Fibroblast of lung (primary cell): ENCODE data around the gene NSMF. TPM values are rescaled to one million over a fixed set of nuclear protein-coding genes. Genes with fewer than 3 reads are reported as not detected.

Experiments
- DNase-seq, 2 donors: peaks; one replicate each; pipeline versions ENCODE4 v3.0.0 to v3.0.0-alpha.2; 2010; ENCODE audit warnings: low read depth in 2 of 2
- H2AFZ ChIP-seq: 2 replicates; pipeline ENCODE4 v1.5.1; 2012; ENCODE audit warnings: low read length, control low read depth, inconsistent platforms
- H3K27ac ChIP-seq: 2 replicates; pipeline ENCODE4 v1.5.1; 2011; ENCODE audit warnings: low read length, control low read depth; ENCODE audit not compliant: insufficient read depth
- H3K27me3 ChIP-seq: 2 replicates; pipeline ENCODE4 v1.5.1; 2011; ENCODE audit warnings: mild to moderate bottlenecking, low read length; ENCODE audit not compliant: control insufficient read depth, insufficient read depth
- H3K36me3 ChIP-seq: 2 replicates; pipeline ENCODE4 v1.5.1; 2011; ENCODE audit warnings: low read length; ENCODE audit not compliant: control insufficient read depth, insufficient read depth
- H3K4me1 ChIP-seq: 2 replicates; pipeline ENCODE4 v1.5.1; 2011; ENCODE audit warnings: low read length; ENCODE audit not compliant: control insufficient read depth, insufficient read depth; ENCODE audit errors: extremely low read depth
- H3K4me2 ChIP-seq: 2 replicates; pipeline ENCODE4 v1.5.1; 2011; ENCODE audit warnings: low read length, control low read depth; ENCODE audit not compliant: insufficient read depth; ENCODE audit errors: extremely low read depth
- H3K4me3 ChIP-seq, 4 experiments: fragments of 200-600 bp in 1 of 4; sonication (generic) in 1 of 4; replicated peaks in 1 of 4; 2 replicates each; pipeline ENCODE4 v1.5.1; 2011 to 2016; ENCODE audit warnings: low read length in 4 of 4, low read depth in 3 of 4, mild to moderate bottlenecking in 3 of 4, control low read depth in 2 of 4, inconsistent platforms in 1 of 4, mixed read lengths in 1 of 4; ENCODE audit not compliant: insufficient read depth in 1 of 4; ENCODE audit errors: control extremely low read depth in 1 of 4
- H3K79me2 ChIP-seq: 2 replicates; pipeline ENCODE4 v1.5.1; 2012; ENCODE audit warnings: mild to moderate bottlenecking, low read length, inconsistent platforms; ENCODE audit not compliant: control insufficient read depth, insufficient read depth
- H3K9ac ChIP-seq: 2 replicates; pipeline ENCODE4 v1.5.1; 2011; ENCODE audit warnings: mild to moderate bottlenecking, low read length, control low read depth; ENCODE audit not compliant: insufficient read depth
- H3K9me3 ChIP-seq: 2 replicates; pipeline ENCODE4 v1.5.1; 2012; ENCODE audit warnings: low read depth, low read length; ENCODE audit not compliant: control insufficient read depth, insufficient read depth
- H4K20me1 ChIP-seq: 2 replicates; pipeline ENCODE4 v1.5.1; 2011; ENCODE audit warnings: low read length; ENCODE audit not compliant: control insufficient read depth, insufficient read depth; ENCODE audit errors: extremely low read depth
- EZH2 ChIP-seq: IDR thresholded peaks from 2 replicates; pipeline ENCODE4 v1.5.1; 2012; ENCODE audit warnings: low read length, control low read depth, mild to moderate bottlenecking; ENCODE audit errors: missing control alignments
- polyA plus RNA-seq, 2 donors: library from polyadenylated mRNA; depleted of rRNA in 1 of 2; stranded (reverse) in 1 of 2; unstranded in 1 of 2; fragments of >200 nt; gene quantifications; 2 replicates each; pipeline ENCODE4 v1.2.1, GENCODE V29; 2011 to 2012; ENCODE audit warnings: missing spikeins in 1 of 2
- total RNA-seq: library from RNA; depleted of rRNA; stranded (reverse); fragments of >200 nt; gene quantifications from 2 replicates; pipeline ENCODE4 v1.2.1, GENCODE V29; 2014
- TF ChIP-seq, protein P1 (sequence below), 2 donors: IDR thresholded peaks in 1 of 2; conservative IDR thresholded peaks in 1 of 2; 1 replicate in 1 of 2; 2 replicates in 1 of 2; pipeline ENCODE4 v1.5.1; 2011 to 2012; ENCODE audit warnings: low read length in 2 of 2, control low read depth in 1 of 2, inconsistent platforms in 1 of 2, low read depth in 1 of 2, mild to moderate bottlenecking in 1 of 2

The NSMF gene
- total and polyA plus RNA-seq, 2 donors (not counting 1 experiment from before 2014, with no cell fraction given): 13.4 to 15.0 TPM

DNA sequence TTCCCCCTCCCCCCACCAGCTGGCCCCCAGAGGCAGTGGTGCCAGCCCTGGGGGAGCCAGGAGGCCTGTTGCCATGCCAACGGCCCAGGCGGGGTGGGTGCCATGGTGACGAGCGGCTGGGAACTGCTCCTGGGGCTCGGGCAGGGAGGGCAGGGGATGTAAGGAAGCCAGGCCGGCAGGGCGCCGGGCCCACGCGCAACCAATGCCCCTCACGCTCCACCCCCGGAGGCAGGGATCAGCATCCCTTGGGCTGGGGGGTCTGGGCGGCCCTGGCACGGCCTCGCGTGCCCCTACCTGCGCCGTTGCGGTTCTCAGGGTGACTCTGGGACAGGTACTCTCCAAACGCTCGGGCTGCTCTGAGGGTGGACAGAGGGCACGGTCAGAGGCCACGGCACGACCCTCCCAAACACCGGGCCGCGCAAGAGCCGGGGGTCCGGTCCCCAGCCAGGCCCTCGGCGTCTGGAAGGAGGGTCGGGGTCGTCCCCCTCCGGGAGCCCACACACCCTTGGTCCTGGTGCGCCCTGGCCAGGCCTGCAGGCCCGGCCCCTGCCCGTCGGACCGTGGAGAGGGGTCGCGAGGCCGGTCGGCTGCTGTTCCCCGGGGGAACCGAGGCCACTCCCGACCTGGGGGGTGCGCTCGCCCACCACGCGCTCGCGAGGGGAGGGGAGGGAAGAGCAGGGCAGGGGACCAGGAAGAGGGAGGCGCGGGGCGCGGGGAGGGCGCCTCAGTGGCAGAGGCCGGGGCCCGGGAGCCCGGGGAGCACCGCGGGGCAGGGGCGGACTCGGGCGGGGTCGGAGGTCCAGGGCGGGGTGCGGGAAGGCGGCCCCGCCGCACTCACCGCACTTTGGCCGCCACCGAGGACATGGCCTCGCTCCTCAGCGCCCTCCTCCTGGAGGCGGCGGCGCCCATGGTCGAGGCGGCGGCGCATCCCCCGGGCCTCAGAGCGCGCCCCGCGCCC, 661 bp downstream of the NSMF start:
- H4K20me1 ChIP-seq: no peaks in the 10 kb centered on the region
- no peaks in the 10 kb centered on the region for H3K9me3 ChIP-seq
- TF ChIP-seq, protein P1, sequence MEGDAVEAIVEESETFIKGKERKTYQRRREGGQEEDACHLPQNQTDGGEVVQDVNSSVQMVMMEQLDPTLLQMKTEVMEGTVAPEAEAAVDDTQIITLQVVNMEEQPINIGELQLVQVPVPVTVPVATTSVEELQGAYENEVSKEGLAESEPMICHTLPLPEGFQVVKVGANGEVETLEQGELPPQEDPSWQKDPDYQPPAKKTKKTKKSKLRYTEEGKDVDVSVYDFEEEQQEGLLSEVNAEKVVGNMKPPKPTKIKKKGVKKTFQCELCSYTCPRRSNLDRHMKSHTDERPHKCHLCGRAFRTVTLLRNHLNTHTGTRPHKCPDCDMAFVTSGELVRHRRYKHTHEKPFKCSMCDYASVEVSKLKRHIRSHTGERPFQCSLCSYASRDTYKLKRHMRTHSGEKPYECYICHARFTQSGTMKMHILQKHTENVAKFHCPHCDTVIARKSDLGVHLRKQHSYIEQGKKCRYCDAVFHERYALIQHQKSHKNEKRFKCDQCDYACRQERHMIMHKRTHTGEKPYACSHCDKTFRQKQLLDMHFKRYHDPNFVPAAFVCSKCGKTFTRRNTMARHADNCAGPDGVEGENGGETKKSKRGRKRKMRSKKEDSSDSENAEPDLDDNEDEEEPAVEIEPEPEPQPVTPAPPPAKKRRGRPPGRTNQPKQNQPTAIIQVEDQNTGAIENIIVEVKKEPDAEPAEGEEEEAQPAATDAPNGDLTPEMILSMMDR (conservative IDR thresholded peaks at IDR 0.05 in 1 of 2, IDR thresholded peaks at IDR 0.05 in 1 of 2; ENCODE audit: low read depth in 1 of 2, low read length in 2 of 2): no peak
- no peak for TF ChIP-seq EZH2
- peaks cover 12% of the 10 kb centered on the region for H3K36me3 ChIP-seq
- peak overlapping the region; percentile 56 to 79 (median 72) for H3K4me3 ChIP-seq
- H3K9ac ChIP-seq: peak overlapping the region; percentile 77
- H3K27me3 ChIP-seq: no peaks in the 10 kb centered on the region
- peaks cover 3% of the 10 kb centered on the region for H3K79me2 ChIP-seq
- peaks cover 3% of the 10 kb centered on the region for H3K4me1 ChIP-seq
- H3K4me2 ChIP-seq: peak overlapping the region; percentile 90
- peak in 1 of 2 donors; percentile 33 for DNase-seq
- no peak overlapping the region for H2AFZ ChIP-seq
- peak overlapping the region; percentile 71 for H3K27ac ChIP-seq

DNA sequence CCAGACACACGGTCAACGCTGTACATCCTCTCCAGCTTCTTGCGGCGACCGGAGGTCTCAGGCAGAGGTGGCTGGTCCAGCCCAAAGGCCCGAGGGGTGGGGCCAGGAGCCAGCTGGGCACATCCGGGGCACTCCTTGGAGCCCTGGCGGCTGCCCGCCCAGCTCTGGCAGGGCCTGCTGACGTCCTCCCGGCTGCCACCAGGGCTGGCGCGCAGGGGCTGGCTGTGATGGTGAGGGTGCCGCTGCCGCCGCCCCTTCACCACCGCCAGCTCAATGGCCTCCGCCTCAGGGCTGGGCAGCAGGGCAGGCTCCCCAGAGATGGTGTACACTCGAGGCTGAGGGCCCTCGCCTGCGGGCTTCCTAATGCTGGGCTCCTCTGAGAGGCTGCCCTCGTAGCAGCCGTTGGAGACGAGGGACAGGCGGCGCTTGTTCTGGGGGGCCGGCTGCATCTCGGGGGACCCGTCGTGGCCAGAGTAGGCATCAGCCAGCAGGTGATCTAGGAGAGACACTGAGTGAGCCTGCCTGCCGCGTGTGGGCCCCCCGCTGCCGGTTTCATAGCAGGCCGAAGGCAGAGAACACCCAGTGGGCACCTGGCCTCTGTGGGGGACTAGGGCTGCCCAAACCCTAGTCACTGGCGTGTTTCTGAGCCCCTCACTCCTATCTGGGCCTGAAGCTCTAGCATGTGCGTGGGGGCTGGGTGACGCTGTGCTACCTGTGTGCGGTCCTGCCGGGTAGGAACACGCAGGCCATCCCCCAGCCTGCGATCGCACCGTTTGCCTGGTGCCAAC, 1.5 kb downstream of the NSMF start:
- Histone ChIP-seq H3K36me3 (peaks cover 16% of the 10 kb centered on the region), H3K9ac (no peak overlapping the region), H4K20me1 (no peaks in the 10 kb centered on the region), H3K4me3 (peak overlapping the region; percentile 56 to 79 (median 72)), H3K9me3 (no peaks in the 10 kb centered on the region), H3K4me1 (peaks cover 3% of the 10 kb centered on the region), H3K4me2 (peak overlapping the region; percentile 90), H3K27me3 (no peaks in the 10 kb centered on the region), H3K27ac (no peak overlapping the region), H3K79me2 (peaks cover 3% of the 10 kb centered on the region), H2AFZ (no peak overlapping the region)
- TF ChIP-seq EZH2: no peak
- TF ChIP-seq, protein P1 (conservative IDR thresholded peaks at IDR 0.05 in 1 of 2, IDR thresholded peaks at IDR 0.05 in 1 of 2; ENCODE audit: low read depth in 1 of 2, low read length in 2 of 2): no peak
- no peak for DNase-seq

DNA sequence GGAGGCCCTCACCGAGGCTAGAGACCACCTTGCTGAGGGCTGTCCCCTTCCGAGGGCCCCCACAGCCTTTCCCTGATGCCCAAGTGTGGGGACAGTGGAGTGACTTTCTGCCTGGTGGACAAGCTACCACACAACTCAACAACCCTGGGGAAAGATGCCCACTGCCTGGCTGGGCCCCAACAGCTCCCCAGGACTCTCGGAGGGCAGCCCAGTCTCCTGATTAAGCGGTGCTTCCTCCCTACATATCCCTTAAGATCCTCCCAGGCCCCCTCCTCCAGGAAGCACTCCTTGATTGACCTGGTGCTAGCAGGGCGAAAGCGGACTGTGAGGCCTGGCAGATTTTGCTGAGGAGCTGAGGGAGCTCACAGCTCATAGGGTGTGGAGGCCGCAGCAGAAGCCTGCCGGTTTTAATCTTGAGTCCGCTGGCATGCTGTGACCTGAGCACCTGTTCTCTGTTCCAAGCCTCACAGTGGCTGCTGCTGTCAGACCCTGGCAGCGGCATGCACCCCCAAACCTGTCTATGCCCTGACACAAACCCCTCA, 2.2 kb downstream of the NSMF start:
- peaks cover 3% of the 10 kb centered on the region for H3K79me2 ChIP-seq
- H3K36me3 ChIP-seq: peaks cover 16% of the 10 kb centered on the region
- TF ChIP-seq, protein P1 (conservative IDR thresholded peaks at IDR 0.05 in 1 of 2, IDR thresholded peaks at IDR 0.05 in 1 of 2; ENCODE audit: low read depth in 1 of 2, low read length in 2 of 2): no peak
- no peak for TF ChIP-seq EZH2
- no peak for DNase-seq
- no peaks in the 10 kb centered on the region for H3K9me3 ChIP-seq
- H3K4me3 ChIP-seq: peak overlapping the region in 1 of 4 experiments; percentile 8
- no peak overlapping the region for H2AFZ ChIP-seq
- H3K9ac ChIP-seq: no peak overlapping the region
- H3K27me3 ChIP-seq: no peaks in the 10 kb centered on the region
- H3K4me1 ChIP-seq: peaks cover 3% of the 10 kb centered on the region
- H3K4me2 ChIP-seq: no peak overlapping the region
- no peak overlapping the region for H3K27ac ChIP-seq
- H4K20me1 ChIP-seq: no peaks in the 10 kb centered on the region
